ENCODE results near the gene TUBGCP2.
A peak's percentile ranks its signal among the peaks of the same experiment; 100 is the strongest.

The TUBGCP2 gene

GRCh38 chr10:133258818-133259601 is 49.7 kb downstream of the TUBGCP2 start:
- DNase-seq: peak; percentile 29 to 68
- TF ChIP-seq POLR2A (IDR thresholded peaks at IDR 0.05; ENCODE audit: low read length) (no peak), GATA1 (IDR thresholded peaks at IDR 0.05; ENCODE audit: low read depth, low read length) (no peak)

GRCh38 chr10:133258066-133258817 is 50.4 kb downstream of the TUBGCP2 start:
- DNase-seq: peak; percentile 34 to 36
- TF ChIP-seq POLR2A (IDR thresholded peaks at IDR 0.05; ENCODE audit: low read length) (no peak), GATA1 (IDR thresholded peaks at IDR 0.05; ENCODE audit: low read depth, low read length) (no peak)

GRCh38 chr10:133257489-133258065 is 51.1 kb downstream of the TUBGCP2 start:
- peak; percentile 64 for DNase-seq
- TF ChIP-seq POLR2A (IDR thresholded peaks at IDR 0.05; ENCODE audit: low read length) (no peak), GATA1 (IDR thresholded peaks at IDR 0.05; ENCODE audit: low read depth, low read length) (no peak)

- DNase-seq: no peak
- no peak for TF ChIP-seq GATA1 (IDR thresholded peaks at IDR 0.05; ENCODE audit: low read depth, low read length)
- TF ChIP-seq POLR2A (IDR thresholded peaks at IDR 0.05; ENCODE audit: low read length): no peak
Measured at GRCh38 chr10:133255323-133255722, 53.3 kb downstream of the TUBGCP2 start.

GRCh38 chr10:133254421-133255120 is 54.1 kb downstream of the TUBGCP2 start:
- DNase-seq: peak in 1 of 2 experiments; percentile 24

GRCh38 chr10:133253361-133253955 is 55.2 kb downstream of the TUBGCP2 start:
- no peak for DNase-seq
- TF ChIP-seq POLR2A (IDR thresholded peaks at IDR 0.05; ENCODE audit: low read length): no peak
- TF ChIP-seq GATA1 (IDR thresholded peaks at IDR 0.05; ENCODE audit: low read depth, low read length): no peak

More at GRCh38 chr10:133254421-133255120, 54.1 kb downstream of the TUBGCP2 start:
- TF ChIP-seq GATA1 (IDR thresholded peaks at IDR 0.05; ENCODE audit: low read depth, low read length): no peak
- TF ChIP-seq POLR2A (IDR thresholded peaks at IDR 0.05; ENCODE audit: low read length): no peak

- no peak for DNase-seq
- no peak for TF ChIP-seq GATA1 (IDR thresholded peaks at IDR 0.05; ENCODE audit: low read depth, low read length)
- TF ChIP-seq POLR2A (IDR thresholded peaks at IDR 0.05; ENCODE audit: low read length): no peak
Measured at GRCh38 chr10:133252223-133252552, 56.5 kb downstream of the TUBGCP2 start.

GRCh38 chr10:133251388-133252222 is 57.1 kb downstream of the TUBGCP2 start:
- DNase-seq: peak; percentile 52 to 58
- TF ChIP-seq POLR2A (IDR thresholded peaks at IDR 0.05; ENCODE audit: low read length): no peak
- no peak for TF ChIP-seq GATA1 (IDR thresholded peaks at IDR 0.05; ENCODE audit: low read depth, low read length)

GRCh38 chr10:133249975-133250754 is 58.5 kb downstream of the TUBGCP2 start:
- no peak for DNase-seq
- TF ChIP-seq POLR2A (IDR thresholded peaks at IDR 0.05; ENCODE audit: low read length) (no peak), GATA1 (IDR thresholded peaks at IDR 0.05; ENCODE audit: low read depth, low read length) (no peak)

GRCh38 chr10:133249094-133249780 is 59.4 kb downstream of the TUBGCP2 start:
- TF ChIP-seq POLR2A (IDR thresholded peaks at IDR 0.05; ENCODE audit: low read length): no peak
- TF ChIP-seq GATA1 (IDR thresholded peaks at IDR 0.05; ENCODE audit: low read depth, low read length): no peak
- DNase-seq: peak; percentile 24 to 35

- TF ChIP-seq GATA1 (IDR thresholded peaks at IDR 0.05; ENCODE audit: low read depth, low read length) (no peak), POLR2A (IDR thresholded peaks at IDR 0.05; ENCODE audit: low read length) (no peak)
Measured at GRCh38 chr10:133248334-133248715, 60.3 kb downstream of the TUBGCP2 start.

More at GRCh38 chr10:133248334-133248715, 60.3 kb downstream of the TUBGCP2 start:
- DNase-seq: no peak

Measured in erythroblast (primary cell).